Ovary (tissue), 9 donors: Measurements from ENCODE around the gene RPRD1B. TPM values are rescaled to one million over a fixed set of nuclear protein-coding genes. Genes with fewer than 3 reads are reported as not detected.

Experiments used
- DNase-seq, 5 donors: peaks; one replicate each; pipeline ENCODE4 v3.0.0-alpha.2; 2019 to 2020
- H3K27ac ChIP-seq, 2 donors: fragments of 200-600 bp; one replicate each; pipeline versions ENCODE4 v1.5.1 to v1.8.0; 2019 to 2022
- H3K27me3 ChIP-seq: fragments of 200-600 bp; one replicate; pipeline ENCODE4 v1.8.0; 2022
- H3K36me3 ChIP-seq: fragments of 200-600 bp; sonication (generic); one replicate; pipeline ENCODE4 v1.5.1; 2019
- H3K4me1 ChIP-seq: one replicate; pipeline ENCODE4 v1.8.1; 2013; ENCODE audit warnings: mild to moderate bottlenecking, moderate library complexity; ENCODE audit not compliant: insufficient read depth
- H3K4me3 ChIP-seq: fragments of 200-600 bp; sonication (generic); one replicate; pipeline ENCODE4 v1.5.1; 2017
- H3K9me3 ChIP-seq, 2 donors: fragments of 200-600 bp in 1 of 2; sonication (generic) in 1 of 2; one replicate each; pipeline versions ENCODE4 v1.5.1 to v1.8.1; 2013 to 2019; ENCODE audit warnings: mild to moderate bottlenecking in 1 of 2, moderate library complexity in 1 of 2
- EP300 ChIP-seq: sonication (generic); formaldehyde crosslinking; IDR thresholded peaks from one replicate; pipeline ENCODE4 v1.6.1; 2017; ENCODE audit warnings: antibody characterized with exemption
- POLR2A ChIP-seq: fragments of 450-650 bp; IDR thresholded peaks from one replicate; pipeline ENCODE4 v1.6.1; 2017; ENCODE audit warnings: antibody characterized with exemption, mild to moderate bottlenecking, moderate library complexity
- WGBS, 3 donors: extraction: QIAGEN DNeasy Blood & Tissue Kit in 1 of 3; methylation state at CpG; one replicate each; pipeline versions ENCODE4 v1.1.5 to v1.1.7; 2013 to 2017; 5-methylcytosine and 5-hydroxymethylcytosine counted together
- intact Hi-C, 4 donors: fragments of 100-400 bp; cut with DNase I; formaldehyde crosslinking; loops; one replicate each; pipeline versions ENCODE4 v1.11.0 to v1.15.1; 2022 to 2023
- polyA plus RNA-seq, 2 donors: library from polyadenylated mRNA; stranded (reverse); fragments of 200-250 nt in 1 of 2; fragments of 350-450 nt in 1 of 2; fragmentation: Illumina TruSeq in 1 of 2; extraction: RNeasy Lipid Tissue Mini Kit (QIAGEN cat#74804) in 1 of 2; gene quantifications; one replicate each; pipeline ENCODE4 v1.2.3, GENCODE V29; 2013 to 2014
- total RNA-seq, 7 donors: library from RNA; depleted of rRNA in 2 of 7; stranded (reverse); fragments of >200 nt in 2 of 7; fragmentation: NEBNext Ultra II Directional in 3 of 7; extraction: Animal tissue kit (Norgen Biotek cat#: 25700) in 3 of 7; gene quantifications; one replicate each; pipeline versions ENCODE4 v1.1.0 to v1.2.4, GENCODE V29; 2016 to 2023
- TF ChIP-seq, protein P1 (sequence below), 3 donors: fragments of 450-650 bp in 2 of 3; fragments of 200-600 bp in 1 of 3; IDR thresholded peaks; one replicate each; pipeline versions ENCODE4 v1.5.1 to v1.8.0; 2016 to 2022; ENCODE audit warnings: antibody characterized with exemption in 3 of 3, mild to moderate bottlenecking in 1 of 3
- donor health status: DM: no; HTN: no; CAD: no; lungs with moderate emphysema.
- donor health status: DM: no; HTN: no; CAD: no.
- donor health status: Bipolar disorder and iron deficiency.
- donor health status: DM: yes; HTN: yes; CAD: no.
- donor health status: DM: no; HTN: no; CAD: no.
- donor health status: DM: yes; HTN: yes; CAD: no.

RPRD1B gene
- total and polyA plus RNA-seq, 9 donors: 12.1 to 45.3 (median 33.4) TPM

DNA sequence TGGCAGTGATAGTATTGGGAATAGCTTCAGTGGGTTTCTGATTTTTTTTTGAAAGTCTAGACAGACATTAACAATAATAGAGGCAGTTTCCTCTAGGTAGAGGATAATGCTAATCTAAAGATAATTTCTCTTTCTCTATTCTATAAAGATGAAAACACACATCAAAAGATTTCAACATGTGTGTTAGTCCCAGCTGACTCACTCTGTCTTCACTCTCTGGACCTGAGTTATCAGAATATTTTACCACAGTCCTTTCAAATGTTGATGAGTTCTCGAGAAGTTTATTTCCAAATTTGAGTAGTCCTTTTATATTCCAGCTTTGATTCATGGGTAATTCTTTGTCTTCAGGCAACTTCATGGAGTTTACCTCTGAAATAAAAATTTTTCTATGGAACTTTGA, 17.1 kb downstream of the RPRD1B start:
- no peak for DNase-seq
- H3K9me3 ChIP-seq: no peaks in the 10 kb centered on the region
- no peaks in the 10 kb centered on the region for H3K27me3 ChIP-seq
- H3K36me3 ChIP-seq: no peaks in the 10 kb centered on the region
- intact Hi-C loops: no loop called here
- H3K4me1 ChIP-seq: no peaks in the 10 kb centered on the region
- WGBS, 3 donors: 12 to 28% (median 21%) methylated on average over 1 of the region's 1 CpG
- no peak overlapping the region for H3K4me3 ChIP-seq
- H3K27ac ChIP-seq: no peak overlapping the region
- TF ChIP-seq POLR2A: no peak
- no peak for TF ChIP-seq EP300

DNA sequence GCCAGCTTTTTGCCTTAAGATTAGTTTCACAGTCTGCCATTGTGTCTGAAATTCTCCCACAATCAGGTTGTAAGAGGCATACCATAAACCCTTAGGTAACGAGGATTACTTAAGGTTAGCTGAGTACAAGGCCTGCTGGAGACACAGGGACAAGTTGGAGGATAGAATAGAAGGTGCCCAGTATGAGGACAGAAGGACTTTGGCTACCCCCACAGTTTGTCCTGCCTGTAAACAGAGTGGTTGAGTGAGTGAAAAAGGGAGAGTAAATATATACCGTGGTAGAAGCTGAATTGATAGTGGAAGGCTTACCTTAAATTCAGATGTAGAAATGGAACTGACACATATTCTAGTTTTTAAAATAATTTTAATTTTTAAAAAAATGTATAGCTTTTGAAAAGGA, 19.3 kb downstream of the RPRD1B start:
- DNase-seq: no peak
- WGBS, 3 donors: 89 to 93% (median 91%) methylated on average over 2 of the region's 2 CpGs
- intact Hi-C loops: no loop called here
- H3K4me1 ChIP-seq: no peaks in the 10 kb centered on the region
- H3K27ac ChIP-seq: no peak overlapping the region
- no peaks in the 10 kb centered on the region for H3K36me3 ChIP-seq
- H3K9me3 ChIP-seq: no peaks in the 10 kb centered on the region
- no peak overlapping the region for H3K4me3 ChIP-seq
- no peaks in the 10 kb centered on the region for H3K27me3 ChIP-seq
- TF ChIP-seq POLR2A (no peak), EP300 (no peak)
- TF ChIP-seq, protein P1, sequence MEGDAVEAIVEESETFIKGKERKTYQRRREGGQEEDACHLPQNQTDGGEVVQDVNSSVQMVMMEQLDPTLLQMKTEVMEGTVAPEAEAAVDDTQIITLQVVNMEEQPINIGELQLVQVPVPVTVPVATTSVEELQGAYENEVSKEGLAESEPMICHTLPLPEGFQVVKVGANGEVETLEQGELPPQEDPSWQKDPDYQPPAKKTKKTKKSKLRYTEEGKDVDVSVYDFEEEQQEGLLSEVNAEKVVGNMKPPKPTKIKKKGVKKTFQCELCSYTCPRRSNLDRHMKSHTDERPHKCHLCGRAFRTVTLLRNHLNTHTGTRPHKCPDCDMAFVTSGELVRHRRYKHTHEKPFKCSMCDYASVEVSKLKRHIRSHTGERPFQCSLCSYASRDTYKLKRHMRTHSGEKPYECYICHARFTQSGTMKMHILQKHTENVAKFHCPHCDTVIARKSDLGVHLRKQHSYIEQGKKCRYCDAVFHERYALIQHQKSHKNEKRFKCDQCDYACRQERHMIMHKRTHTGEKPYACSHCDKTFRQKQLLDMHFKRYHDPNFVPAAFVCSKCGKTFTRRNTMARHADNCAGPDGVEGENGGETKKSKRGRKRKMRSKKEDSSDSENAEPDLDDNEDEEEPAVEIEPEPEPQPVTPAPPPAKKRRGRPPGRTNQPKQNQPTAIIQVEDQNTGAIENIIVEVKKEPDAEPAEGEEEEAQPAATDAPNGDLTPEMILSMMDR (IDR thresholded peaks at IDR 0.05): no peak

DNA sequence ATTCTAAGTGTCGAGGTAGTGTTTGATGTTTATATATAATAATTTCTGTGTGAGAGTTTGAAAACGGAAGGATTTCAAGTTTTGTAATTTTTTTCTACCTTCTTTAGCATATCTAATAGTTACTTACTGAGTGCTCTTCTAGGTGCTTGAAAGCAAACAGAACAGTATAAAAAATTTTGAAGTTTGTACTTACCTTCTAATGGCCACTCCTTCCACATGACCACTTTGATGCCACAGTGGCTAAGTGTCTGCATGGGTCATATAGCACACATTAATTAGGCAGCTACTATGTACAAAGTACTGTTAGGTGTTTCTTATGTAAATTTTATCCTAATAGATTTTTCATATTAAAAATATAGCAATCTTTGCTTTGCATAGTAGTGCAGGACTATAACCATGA, 21.1 kb downstream of the RPRD1B start:
- H3K36me3 ChIP-seq: no peaks in the 10 kb centered on the region
- H3K4me1 ChIP-seq: no peaks in the 10 kb centered on the region
- H3K9me3 ChIP-seq: no peaks in the 10 kb centered on the region
- DNase-seq: no peak
- intact Hi-C loops: loop anchor here in 3 of 4 donors (5.0 kb wide), 4 partner anchors 113 to 268 kb away; partner anchors contain the start of gene TGM2 (in 1 of the 3)
- no peaks in the 10 kb centered on the region for H3K27me3 ChIP-seq
- WGBS, 3 donors: 69 to 84% (median 80%) methylated on average over 2 of the region's 2 CpGs
- H3K4me3 ChIP-seq: no peak overlapping the region
- no peak overlapping the region for H3K27ac ChIP-seq
- no peak for TF ChIP-seq EP300
- TF ChIP-seq POLR2A: no peak
- TF ChIP-seq, protein P1 (IDR thresholded peaks at IDR 0.05): no peak

DNA sequence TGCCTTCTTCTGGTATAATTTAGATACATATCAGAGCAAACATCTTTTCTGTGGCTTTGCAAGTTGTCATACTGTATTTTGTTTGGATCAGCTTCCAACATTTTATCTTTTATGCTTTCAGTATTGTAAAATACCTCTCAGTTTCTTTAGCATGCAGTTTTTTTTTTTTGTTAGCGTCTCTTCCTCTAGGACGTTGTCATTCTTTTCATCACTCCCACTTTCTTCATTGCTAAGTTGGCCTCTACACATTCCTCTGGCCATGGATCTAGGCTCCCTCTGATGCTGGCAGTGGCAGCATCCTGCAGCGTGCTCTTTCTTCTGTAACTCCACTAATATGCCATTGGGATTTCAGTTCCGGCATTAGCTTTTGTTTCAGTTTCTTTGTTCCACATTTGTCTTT, 21.7 kb downstream of the RPRD1B start:
- intact Hi-C loops: loop anchor here in 3 of 4 donors (5.0 kb wide), 4 partner anchors 112 to 267 kb away; partner anchors contain the start of gene TGM2 (in 1 of the 3)
- no peak for DNase-seq
- Histone ChIP-seq H3K4me3 (no peak overlapping the region), H3K36me3 (no peaks in the 10 kb centered on the region), H3K27me3 (no peaks in the 10 kb centered on the region), H3K27ac (no peak overlapping the region), H3K9me3 (no peaks in the 10 kb centered on the region), H3K4me1 (no peaks in the 10 kb centered on the region)
- 29 to 50% (median 44%) methylated on average over 4 of the region's 4 CpGs for WGBS, 3 donors
- TF ChIP-seq POLR2A (no peak), EP300 (no peak)
- TF ChIP-seq, protein P1 (IDR thresholded peaks at IDR 0.05): no peak

DNA sequence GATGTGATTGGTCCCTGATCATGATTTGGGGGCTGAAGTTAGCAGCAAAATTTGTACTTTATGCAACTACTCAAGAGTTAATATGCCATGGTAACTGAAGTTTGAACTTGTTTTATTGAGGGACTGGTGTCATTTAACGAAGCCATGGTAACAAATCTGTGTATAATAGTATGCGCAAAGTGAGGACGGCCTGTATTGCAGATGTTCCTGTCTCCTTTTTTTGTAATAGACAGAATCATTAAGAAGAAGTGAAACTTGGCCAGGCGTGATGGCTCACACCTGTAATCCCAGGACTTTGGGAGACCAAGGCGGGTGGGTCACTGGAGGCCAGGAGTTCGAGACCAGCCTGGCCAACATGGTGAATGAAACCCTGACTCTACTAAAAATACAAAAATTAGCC, 22.3 kb downstream of the RPRD1B start:
- 91 to 92% (median 91%) methylated on average over 6 of the region's 6 CpGs for WGBS, 3 donors

More for the DNA sequence above, 22.3 kb downstream of the RPRD1B start:
- no peak for DNase-seq
- no peak overlapping the region for H3K4me3 ChIP-seq
- H3K9me3 ChIP-seq: no peaks in the 10 kb centered on the region
- intact Hi-C loops: loop anchor here in 3 of 4 donors (2.0 to 5.0 kb wide), 5 partner anchors 111 to 266 kb away; partner anchors contain the start of gene TGM2 (in 1 of the 3)
- no peaks in the 10 kb centered on the region for H3K4me1 ChIP-seq
- no peaks in the 10 kb centered on the region for H3K36me3 ChIP-seq
- TF ChIP-seq, protein P1 (IDR thresholded peaks at IDR 0.05): no peak
- no peak for TF ChIP-seq EP300
- no peak for TF ChIP-seq POLR2A
- H3K27ac ChIP-seq: no peak overlapping the region
- H3K27me3 ChIP-seq: no peaks in the 10 kb centered on the region
